ENCODE results near the gene ATP11C.

DNA sequence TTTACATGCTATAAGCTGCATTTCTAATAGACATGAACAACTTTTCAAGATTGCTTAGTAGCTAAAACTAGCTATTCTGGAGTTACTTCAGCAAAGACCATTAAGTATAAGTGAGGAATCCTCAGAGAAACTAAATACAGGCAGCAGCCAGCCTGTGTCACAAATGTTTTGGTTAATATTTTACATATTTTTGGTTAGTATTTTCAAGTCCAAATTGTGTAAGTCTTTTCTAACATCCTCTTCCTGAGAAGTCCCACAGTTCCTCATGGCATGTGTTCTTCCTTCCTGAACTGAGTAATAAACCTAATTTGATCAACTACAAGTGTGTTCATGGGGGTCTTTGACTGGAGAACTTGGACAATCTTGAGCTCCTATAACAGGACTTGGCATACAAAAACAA, 182.5 kb downstream of the ATP11C start:
- TF ChIP-seq, protein P1, sequence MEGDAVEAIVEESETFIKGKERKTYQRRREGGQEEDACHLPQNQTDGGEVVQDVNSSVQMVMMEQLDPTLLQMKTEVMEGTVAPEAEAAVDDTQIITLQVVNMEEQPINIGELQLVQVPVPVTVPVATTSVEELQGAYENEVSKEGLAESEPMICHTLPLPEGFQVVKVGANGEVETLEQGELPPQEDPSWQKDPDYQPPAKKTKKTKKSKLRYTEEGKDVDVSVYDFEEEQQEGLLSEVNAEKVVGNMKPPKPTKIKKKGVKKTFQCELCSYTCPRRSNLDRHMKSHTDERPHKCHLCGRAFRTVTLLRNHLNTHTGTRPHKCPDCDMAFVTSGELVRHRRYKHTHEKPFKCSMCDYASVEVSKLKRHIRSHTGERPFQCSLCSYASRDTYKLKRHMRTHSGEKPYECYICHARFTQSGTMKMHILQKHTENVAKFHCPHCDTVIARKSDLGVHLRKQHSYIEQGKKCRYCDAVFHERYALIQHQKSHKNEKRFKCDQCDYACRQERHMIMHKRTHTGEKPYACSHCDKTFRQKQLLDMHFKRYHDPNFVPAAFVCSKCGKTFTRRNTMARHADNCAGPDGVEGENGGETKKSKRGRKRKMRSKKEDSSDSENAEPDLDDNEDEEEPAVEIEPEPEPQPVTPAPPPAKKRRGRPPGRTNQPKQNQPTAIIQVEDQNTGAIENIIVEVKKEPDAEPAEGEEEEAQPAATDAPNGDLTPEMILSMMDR (conservative IDR thresholded peaks at IDR 0.05; ENCODE audit: low read depth in 2 of 2), result no peak
- TF ChIP-seq JUNB (IDR thresholded peaks at IDR 0.05; ENCODE audit: unreplicated experiment), result no peak
- no peak for TF ChIP-seq POLR2AphosphoS5 (IDR thresholded peaks at IDR 0.05; ENCODE audit: low read depth)
- no peak for TF ChIP-seq EZH2 (IDR thresholded peaks at IDR 0.05; ENCODE audit: low read depth, unreplicated experiment)
- TF ChIP-seq, protein P2, sequence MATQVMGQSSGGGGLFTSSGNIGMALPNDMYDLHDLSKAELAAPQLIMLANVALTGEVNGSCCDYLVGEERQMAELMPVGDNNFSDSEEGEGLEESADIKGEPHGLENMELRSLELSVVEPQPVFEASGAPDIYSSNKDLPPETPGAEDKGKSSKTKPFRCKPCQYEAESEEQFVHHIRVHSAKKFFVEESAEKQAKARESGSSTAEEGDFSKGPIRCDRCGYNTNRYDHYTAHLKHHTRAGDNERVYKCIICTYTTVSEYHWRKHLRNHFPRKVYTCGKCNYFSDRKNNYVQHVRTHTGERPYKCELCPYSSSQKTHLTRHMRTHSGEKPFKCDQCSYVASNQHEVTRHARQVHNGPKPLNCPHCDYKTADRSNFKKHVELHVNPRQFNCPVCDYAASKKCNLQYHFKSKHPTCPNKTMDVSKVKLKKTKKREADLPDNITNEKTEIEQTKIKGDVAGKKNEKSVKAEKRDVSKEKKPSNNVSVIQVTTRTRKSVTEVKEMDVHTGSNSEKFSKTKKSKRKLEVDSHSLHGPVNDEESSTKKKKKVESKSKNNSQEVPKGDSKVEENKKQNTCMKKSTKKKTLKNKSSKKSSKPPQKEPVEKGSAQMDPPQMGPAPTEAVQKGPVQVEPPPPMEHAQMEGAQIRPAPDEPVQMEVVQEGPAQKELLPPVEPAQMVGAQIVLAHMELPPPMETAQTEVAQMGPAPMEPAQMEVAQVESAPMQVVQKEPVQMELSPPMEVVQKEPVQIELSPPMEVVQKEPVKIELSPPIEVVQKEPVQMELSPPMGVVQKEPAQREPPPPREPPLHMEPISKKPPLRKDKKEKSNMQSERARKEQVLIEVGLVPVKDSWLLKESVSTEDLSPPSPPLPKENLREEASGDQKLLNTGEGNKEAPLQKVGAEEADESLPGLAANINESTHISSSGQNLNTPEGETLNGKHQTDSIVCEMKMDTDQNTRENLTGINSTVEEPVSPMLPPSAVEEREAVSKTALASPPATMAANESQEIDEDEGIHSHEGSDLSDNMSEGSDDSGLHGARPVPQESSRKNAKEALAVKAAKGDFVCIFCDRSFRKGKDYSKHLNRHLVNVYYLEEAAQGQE (IDR thresholded peaks at IDR 0.05; ENCODE audit: unreplicated experiment), result no peak
- TF ChIP-seq CREB1 (CRISPR knock-in tag; IDR thresholded peaks at IDR 0.05; ENCODE audit: low read depth), result no peak
- no peak for TF ChIP-seq NANOG (IDR thresholded peaks at IDR 0.05; ENCODE audit: borderline replicate concordance)
- TF ChIP-seq, protein P3, sequence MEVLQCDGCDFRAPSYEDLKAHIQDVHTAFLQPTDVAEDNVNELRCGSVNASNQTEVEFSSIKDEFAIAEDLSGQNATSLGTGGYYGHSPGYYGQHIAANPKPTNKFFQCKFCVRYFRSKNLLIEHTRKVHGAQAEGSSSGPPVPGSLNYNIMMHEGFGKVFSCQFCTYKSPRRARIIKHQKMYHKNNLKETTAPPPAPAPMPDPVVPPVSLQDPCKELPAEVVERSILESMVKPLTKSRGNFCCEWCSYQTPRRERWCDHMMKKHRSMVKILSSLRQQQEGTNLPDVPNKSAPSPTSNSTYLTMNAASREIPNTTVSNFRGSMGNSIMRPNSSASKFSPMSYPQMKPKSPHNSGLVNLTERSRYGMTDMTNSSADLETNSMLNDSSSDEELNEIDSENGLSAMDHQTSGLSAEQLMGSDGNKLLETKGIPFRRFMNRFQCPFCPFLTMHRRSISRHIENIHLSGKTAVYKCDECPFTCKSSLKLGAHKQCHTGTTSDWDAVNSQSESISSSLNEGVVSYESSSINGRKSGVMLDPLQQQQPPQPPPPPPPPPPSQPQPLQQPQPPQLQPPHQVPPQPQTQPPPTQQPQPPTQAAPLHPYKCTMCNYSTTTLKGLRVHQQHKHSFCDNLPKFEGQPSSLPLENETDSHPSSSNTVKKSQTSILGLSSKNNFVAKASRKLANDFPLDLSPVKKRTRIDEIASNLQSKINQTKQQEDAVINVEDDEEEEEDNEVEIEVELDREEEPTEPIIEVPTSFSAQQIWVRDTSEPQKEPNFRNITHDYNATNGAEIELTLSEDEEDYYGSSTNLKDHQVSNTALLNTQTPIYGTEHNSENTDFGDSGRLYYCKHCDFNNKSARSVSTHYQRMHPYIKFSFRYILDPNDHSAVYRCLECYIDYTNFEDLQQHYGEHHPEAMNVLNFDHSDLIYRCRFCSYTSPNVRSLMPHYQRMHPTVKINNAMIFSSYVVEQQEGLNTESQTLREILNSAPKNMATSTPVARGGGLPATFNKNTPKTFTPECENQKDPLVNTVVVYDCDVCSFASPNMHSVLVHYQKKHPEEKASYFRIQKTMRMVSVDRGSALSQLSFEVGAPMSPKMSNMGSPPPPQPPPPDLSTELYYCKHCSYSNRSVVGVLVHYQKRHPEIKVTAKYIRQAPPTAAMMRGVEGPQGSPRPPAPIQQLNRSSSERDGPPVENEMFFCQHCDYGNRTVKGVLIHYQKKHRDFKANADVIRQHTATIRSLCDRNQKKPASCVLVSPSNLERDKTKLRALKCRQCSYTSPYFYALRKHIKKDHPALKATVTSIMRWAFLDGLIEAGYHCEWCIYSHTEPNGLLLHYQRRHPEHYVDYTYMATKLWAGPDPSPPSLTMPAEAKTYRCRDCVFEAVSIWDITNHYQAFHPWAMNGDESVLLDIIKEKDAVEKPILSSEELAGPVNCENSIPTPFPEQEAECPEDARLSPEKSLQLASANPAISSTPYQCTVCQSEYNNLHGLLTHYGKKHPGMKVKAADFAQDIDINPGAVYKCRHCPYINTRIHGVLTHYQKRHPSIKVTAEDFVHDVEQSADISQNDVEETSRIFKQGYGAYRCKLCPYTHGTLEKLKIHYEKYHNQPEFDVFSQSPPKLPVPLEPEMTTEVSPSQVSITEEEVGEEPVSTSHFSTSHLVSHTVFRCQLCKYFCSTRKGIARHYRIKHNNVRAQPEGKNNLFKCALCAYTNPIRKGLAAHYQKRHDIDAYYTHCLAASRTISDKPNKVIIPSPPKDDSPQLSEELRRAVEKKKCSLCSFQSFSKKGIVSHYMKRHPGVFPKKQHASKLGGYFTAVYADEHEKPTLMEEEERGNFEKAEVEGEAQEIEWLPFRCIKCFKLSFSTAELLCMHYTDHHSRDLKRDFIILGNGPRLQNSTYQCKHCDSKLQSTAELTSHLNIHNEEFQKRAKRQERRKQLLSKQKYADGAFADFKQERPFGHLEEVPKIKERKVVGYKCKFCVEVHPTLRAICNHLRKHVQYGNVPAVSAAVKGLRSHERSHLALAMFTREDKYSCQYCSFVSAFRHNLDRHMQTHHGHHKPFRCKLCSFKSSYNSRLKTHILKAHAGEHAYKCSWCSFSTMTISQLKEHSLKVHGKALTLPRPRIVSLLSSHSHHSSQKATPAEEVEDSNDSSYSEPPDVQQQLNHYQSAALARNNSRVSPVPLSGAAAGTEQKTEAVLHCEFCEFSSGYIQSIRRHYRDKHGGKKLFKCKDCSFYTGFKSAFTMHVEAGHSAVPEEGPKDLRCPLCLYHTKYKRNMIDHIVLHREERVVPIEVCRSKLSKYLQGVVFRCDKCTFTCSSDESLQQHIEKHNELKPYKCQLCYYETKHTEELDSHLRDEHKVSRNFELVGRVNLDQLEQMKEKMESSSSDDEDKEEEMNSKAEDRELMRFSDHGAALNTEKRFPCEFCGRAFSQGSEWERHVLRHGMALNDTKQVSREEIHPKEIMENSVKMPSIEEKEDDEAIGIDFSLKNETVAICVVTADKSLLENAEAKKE (CRISPR knock-in tag; IDR thresholded peaks at IDR 0.05), result no peak
- TF ChIP-seq EZH2phosphoT487 (IDR thresholded peaks at IDR 0.05; ENCODE audit: unreplicated experiment), result no peak
- no peak for TF ChIP-seq ZNF331 (CRISPR knock-in tag; IDR thresholded peaks at IDR 0.05; ENCODE audit: low read depth)
- TF ChIP-seq, protein P4, sequence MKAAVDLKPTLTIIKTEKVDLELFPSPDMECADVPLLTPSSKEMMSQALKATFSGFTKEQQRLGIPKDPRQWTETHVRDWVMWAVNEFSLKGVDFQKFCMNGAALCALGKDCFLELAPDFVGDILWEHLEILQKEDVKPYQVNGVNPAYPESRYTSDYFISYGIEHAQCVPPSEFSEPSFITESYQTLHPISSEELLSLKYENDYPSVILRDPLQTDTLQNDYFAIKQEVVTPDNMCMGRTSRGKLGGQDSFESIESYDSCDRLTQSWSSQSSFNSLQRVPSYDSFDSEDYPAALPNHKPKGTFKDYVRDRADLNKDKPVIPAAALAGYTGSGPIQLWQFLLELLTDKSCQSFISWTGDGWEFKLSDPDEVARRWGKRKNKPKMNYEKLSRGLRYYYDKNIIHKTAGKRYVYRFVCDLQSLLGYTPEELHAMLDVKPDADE (IDR thresholded peaks at IDR 0.05), result no peak
- TF ChIP-seq STAT1 (IDR thresholded peaks at IDR 0.05; ENCODE audit: unreplicated experiment), result no peak
- no peak for TF ChIP-seq ZNF114 (CRISPR knock-in tag; IDR thresholded peaks at IDR 0.05)

Measured in GM23338 (cell line).